ENCODE data around the gene ALG1L2. TPM values are rescaled to one million over a fixed set of nuclear protein-coding genes. Genes with fewer than 3 reads are reported as not detected.
"Not testable (repeated sequence)": the region's sequence is repeated elsewhere in the genome, so short reads cannot be mapped to it uniquely, and the experiment has no call there.

ALG1L2 gene
- total RNA-seq, 1 donor from 2014 or later: 1.9 TPM

DNA sequence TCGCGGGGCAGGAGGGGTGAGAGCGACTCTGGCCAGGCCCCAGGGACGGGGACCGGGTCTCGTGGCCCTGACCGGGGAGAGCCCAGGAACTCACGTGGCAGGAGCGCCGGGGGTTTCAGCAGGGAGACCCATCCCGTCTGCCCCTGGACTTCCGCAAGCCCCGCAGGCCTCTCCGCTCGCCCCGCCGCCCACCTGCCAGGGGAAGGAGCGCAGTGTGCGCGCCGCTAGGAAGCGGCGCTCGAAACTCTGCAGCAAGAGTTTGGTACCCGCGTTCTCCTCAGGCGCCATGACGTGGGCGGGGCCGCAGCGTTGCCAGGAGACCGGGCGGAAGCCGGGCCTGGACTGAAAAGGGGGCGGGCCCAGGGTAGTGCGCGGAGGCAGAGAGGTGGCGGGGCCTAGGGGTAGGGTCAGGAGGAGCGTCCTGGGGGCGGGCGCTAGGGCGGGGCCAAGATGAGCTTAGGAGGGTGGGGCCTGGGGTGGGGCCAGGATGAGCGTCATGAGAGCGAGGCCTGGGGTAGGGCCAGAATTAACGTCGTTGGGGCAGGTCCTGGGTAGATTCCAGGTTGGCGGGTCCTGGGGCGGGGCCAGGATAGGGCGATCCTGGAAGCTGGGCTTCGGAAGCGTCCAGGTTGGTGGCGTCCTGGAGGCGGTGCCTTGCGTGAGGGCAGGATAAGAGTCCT is 29.7 kb downstream of the ALG1L2 start:
- Mint-ChIP-seq H3K4me3 (ENCODE audit: unreplicated experiment) (peak overlapping the region; percentile 96), H3K36me3 (ENCODE audit: unreplicated experiment) (no peaks in the 10 kb centered on the region), H3K27me3 (ENCODE audit: unreplicated experiment) (peaks cover 5% of the 10 kb centered on the region), H3K4me1 (ENCODE audit: low read depth, unreplicated experiment) (peaks cover 14% of the 10 kb centered on the region), H3K27ac (ENCODE audit: unreplicated experiment) (peak overlapping the region; percentile 97), H3K9me3 (ENCODE audit: unreplicated experiment) (peaks cover 10% of the 10 kb centered on the region)
- peak; percentile 99 for DNase-seq
- TF ChIP-seq, protein P1, sequence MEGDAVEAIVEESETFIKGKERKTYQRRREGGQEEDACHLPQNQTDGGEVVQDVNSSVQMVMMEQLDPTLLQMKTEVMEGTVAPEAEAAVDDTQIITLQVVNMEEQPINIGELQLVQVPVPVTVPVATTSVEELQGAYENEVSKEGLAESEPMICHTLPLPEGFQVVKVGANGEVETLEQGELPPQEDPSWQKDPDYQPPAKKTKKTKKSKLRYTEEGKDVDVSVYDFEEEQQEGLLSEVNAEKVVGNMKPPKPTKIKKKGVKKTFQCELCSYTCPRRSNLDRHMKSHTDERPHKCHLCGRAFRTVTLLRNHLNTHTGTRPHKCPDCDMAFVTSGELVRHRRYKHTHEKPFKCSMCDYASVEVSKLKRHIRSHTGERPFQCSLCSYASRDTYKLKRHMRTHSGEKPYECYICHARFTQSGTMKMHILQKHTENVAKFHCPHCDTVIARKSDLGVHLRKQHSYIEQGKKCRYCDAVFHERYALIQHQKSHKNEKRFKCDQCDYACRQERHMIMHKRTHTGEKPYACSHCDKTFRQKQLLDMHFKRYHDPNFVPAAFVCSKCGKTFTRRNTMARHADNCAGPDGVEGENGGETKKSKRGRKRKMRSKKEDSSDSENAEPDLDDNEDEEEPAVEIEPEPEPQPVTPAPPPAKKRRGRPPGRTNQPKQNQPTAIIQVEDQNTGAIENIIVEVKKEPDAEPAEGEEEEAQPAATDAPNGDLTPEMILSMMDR (IDR thresholded peaks at IDR 0.05; ENCODE audit: partially characterized antibody, unreplicated experiment): no peak

DNA sequence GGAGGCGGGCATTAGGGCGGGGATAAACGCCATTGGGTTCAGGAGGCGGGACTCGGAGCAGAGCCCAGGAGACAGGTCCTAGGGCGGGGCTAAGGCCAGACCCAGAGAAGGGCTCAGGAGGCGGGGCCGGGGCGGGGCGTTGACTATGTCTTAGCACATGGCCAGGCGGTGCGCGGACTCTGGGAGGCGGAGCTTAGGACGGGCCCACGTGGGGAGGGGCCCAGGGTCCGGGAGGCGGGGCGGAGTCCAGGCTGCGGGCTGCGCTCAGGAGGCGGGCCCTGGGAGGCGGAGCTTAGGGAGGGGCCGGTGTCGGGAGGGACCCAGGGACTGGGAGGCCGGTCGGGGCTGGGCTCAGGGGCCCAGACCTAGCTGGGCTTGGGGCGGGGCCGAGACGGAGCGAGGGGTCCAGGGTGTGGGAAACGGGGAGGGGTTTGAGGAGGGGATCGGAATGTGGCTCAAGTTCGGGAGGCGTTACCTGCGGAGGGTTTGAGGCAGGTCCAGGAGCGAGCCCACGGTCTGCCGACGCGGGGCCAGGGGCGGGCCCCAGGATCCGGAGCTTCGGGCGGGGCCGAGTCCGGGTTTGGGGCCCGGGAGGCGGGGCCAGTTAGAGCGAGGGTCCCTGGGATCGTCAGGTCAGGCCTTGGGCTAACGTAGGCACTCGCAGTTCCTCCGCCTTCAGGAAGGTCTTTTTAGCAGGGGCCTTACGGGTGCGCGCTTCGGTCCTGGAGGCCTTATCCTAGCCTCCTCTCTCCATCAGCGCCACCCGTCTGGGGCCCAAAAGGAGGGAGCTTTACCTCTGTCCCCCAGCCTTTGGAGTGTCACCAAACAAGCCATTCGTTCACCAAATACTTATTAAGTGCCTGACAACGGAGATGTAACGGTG is 30.5 kb downstream of the ALG1L2 start:
- peak; percentile 99 for DNase-seq
- peak overlapping the region; percentile 96 for H3K4me3 Mint-ChIP-seq (ENCODE audit: unreplicated experiment)
- H3K27ac Mint-ChIP-seq (ENCODE audit: unreplicated experiment): peak overlapping the region; percentile 93
- peaks cover 14% of the 10 kb centered on the region for H3K4me1 Mint-ChIP-seq (ENCODE audit: low read depth, unreplicated experiment)
- not testable (repeated sequence) for H3K36me3 Mint-ChIP-seq (ENCODE audit: unreplicated experiment); H3K9me3 Mint-ChIP-seq (ENCODE audit: unreplicated experiment); H3K27me3 Mint-ChIP-seq (ENCODE audit: unreplicated experiment)

DNA sequence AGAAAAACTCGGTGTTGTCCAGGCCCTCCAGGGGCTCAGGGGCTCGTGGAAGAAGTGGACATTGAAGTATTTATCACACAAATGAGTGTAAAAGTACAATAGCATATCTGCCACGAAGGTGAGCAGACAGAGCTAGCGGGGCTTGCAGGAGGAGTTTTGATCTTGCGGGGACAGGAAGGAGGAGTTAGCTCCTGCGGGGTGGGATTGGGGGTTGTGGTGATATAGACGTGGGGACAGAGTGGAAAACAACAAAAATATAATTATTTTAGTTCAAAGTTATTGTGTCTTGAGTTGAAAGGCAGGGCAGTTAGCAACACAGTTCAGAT is 31.1 kb downstream of the ALG1L2 start:
- DNase-seq; H3K27me3 Mint-ChIP-seq (ENCODE audit: unreplicated experiment): not testable (repeated sequence)
- H3K4me1 Mint-ChIP-seq (ENCODE audit: low read depth, unreplicated experiment): peaks cover 12% of the 10 kb centered on the region

DNA sequence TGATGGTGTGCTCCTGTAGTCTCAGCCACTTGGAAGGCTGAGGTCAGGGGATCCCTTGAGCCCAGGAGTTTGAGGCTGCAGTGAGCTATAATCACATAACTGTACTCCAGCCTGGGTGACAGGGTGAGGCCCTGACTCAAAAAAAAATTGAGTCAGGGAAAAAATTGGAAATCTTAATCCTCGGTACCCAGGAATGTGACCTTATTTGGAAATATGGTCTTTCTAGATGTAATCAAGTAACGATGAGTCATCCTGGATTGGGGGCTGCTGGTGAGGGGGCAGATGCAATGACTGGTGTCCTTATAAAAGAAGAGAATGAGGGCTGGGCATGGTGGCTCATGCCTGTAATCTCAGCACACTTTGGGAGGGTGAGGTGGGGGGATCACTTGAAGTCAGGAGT is 33.8 kb downstream of the ALG1L2 start:
- not testable (repeated sequence) for H3K4me1 Mint-ChIP-seq (ENCODE audit: low read depth, unreplicated experiment)

More for the DNA sequence above, 31.1 kb downstream of the ALG1L2 start:
- not testable (repeated sequence) for H3K36me3 Mint-ChIP-seq (ENCODE audit: unreplicated experiment); H3K9me3 Mint-ChIP-seq (ENCODE audit: unreplicated experiment)
- Mint-ChIP-seq H3K27ac (ENCODE audit: unreplicated experiment) (peak overlapping the region; percentile 93), H3K4me3 (ENCODE audit: unreplicated experiment) (peak overlapping the region; percentile 93)

DNA sequence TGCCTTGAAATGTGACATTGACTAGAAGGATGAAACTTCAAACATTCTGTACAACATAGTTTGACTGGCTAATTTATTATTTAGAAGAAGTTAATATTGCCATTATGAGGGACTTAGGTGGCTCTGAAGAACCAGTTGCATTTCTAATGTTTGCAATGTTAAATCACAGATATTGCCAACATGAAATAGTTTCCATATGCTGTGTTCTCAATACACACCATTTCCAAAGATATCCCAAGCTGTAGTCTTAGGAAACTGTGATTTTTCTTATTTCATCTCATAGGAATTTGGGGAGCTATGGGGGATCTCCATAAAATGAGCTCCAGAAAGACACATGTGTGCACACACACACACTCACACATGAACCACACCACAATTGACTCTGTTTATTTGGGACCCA is 36.3 kb downstream of the ALG1L2 start:
- DNase-seq: no peak
- no peaks in the 10 kb centered on the region for H3K27me3 Mint-ChIP-seq (ENCODE audit: unreplicated experiment)
- H3K9me3 Mint-ChIP-seq (ENCODE audit: unreplicated experiment): no peaks in the 10 kb centered on the region
- H3K4me3 Mint-ChIP-seq (ENCODE audit: unreplicated experiment): no peak overlapping the region
- no peaks in the 10 kb centered on the region for H3K36me3 Mint-ChIP-seq (ENCODE audit: unreplicated experiment)
- H3K4me1 Mint-ChIP-seq (ENCODE audit: low read depth, unreplicated experiment): no peaks in the 10 kb centered on the region
- no peak overlapping the region for H3K27ac Mint-ChIP-seq (ENCODE audit: unreplicated experiment)
- TF ChIP-seq, protein P1 (IDR thresholded peaks at IDR 0.05; ENCODE audit: partially characterized antibody, unreplicated experiment): no peak

More for the DNA sequence above, 33.8 kb downstream of the ALG1L2 start:
- not testable (repeated sequence) for H3K27me3 Mint-ChIP-seq (ENCODE audit: unreplicated experiment); H3K4me3 Mint-ChIP-seq (ENCODE audit: unreplicated experiment); H3K36me3 Mint-ChIP-seq (ENCODE audit: unreplicated experiment); H3K9me3 Mint-ChIP-seq (ENCODE audit: unreplicated experiment); DNase-seq; H3K27ac Mint-ChIP-seq (ENCODE audit: unreplicated experiment)

DNA sequence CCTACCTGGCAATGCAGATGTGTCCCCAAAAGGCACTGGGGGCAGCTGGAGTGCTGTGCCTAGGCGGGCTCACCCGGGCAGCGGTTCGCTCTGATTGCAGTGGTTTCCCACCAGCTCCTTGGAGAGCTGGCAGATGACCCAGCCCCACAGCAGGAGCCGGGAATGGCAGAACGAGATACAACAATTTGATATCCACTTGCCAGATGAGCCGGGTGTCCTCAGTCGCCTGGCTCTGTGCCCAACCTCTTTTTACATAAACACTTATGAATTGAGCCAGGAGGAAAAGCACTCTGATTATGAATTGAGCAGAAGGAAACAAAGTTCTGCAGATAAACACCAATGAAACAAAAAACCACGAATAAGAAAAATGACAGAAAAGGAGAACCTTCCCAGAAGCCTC is 38.2 kb downstream of the ALG1L2 start:
- not testable (repeated sequence) for H3K27ac Mint-ChIP-seq (ENCODE audit: unreplicated experiment); H3K4me1 Mint-ChIP-seq (ENCODE audit: low read depth, unreplicated experiment); H3K9me3 Mint-ChIP-seq (ENCODE audit: unreplicated experiment); H3K27me3 Mint-ChIP-seq (ENCODE audit: unreplicated experiment); H3K4me3 Mint-ChIP-seq (ENCODE audit: unreplicated experiment); H3K36me3 Mint-ChIP-seq (ENCODE audit: unreplicated experiment); DNase-seq

DNA sequence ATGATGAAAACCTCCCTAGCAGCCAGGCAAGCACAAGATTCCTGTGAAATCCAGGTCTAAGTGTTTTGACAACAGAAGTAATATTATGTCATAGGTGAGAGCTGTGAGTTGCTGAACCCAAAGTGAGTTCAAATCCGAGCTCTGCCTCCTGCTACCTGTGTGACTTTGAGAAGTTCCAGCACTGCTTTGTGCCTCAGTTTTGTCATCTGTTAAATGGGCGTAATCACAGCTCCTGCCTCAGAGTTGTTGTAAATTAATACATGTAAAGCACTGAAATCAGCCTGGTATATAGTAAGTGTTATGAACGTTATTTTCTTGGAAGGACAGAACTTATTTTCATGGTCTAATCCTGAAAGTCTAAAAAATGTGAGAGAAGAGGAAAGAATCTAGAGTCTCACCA is 38.7 kb downstream of the ALG1L2 start:
- H3K4me1 Mint-ChIP-seq (ENCODE audit: low read depth, unreplicated experiment); DNase-seq; H3K36me3 Mint-ChIP-seq (ENCODE audit: unreplicated experiment); H3K27ac Mint-ChIP-seq (ENCODE audit: unreplicated experiment); H3K9me3 Mint-ChIP-seq (ENCODE audit: unreplicated experiment); H3K27me3 Mint-ChIP-seq (ENCODE audit: unreplicated experiment); H3K4me3 Mint-ChIP-seq (ENCODE audit: unreplicated experiment): not testable (repeated sequence)

DNA sequence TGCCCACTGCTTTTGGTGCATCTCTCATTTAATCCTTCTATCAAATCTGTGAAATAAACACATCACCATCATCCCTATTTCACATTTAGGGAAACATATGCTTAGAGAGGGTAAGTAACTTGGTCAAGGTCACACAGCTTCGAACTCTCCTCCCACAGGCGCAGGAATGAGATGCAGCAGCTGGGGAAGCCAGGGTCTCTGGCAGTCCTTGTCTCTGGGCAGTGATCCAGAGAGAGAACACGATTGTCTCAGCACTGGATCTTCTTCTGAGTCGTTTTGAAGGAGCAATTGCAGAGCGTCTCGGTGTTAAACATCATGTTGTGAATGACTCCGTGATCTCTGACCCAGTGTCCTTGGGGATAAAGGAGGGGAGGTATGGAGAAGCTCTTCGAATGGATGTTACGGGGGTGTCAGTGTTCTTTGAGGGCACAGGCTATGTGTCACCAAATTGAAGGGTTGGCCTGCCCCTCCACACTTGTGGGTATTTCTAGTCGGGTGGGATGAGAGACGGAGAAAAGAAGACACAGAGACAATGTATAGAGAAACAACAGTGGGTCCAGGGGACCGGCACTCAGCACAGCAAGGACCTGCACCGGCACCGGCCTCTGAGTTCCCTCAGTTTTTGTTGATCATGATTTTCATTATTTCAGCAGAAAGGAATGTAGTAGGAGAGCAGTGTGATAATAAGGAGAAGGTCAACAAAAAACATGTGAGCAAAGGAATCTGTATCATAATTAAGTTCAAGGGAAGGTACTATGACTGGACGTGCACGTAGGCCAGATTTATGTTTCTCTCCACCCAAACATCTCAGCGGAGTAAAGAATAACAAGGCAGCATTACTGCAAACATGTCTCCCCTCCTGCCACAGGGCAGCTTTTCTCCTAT is 41.5 kb downstream of the ALG1L2 start:
- H3K4me3 Mint-ChIP-seq (ENCODE audit: unreplicated experiment); H3K4me1 Mint-ChIP-seq (ENCODE audit: low read depth, unreplicated experiment); H3K36me3 Mint-ChIP-seq (ENCODE audit: unreplicated experiment); H3K27me3 Mint-ChIP-seq (ENCODE audit: unreplicated experiment); H3K27ac Mint-ChIP-seq (ENCODE audit: unreplicated experiment); DNase-seq; H3K9me3 Mint-ChIP-seq (ENCODE audit: unreplicated experiment): not testable (repeated sequence)

DNA sequence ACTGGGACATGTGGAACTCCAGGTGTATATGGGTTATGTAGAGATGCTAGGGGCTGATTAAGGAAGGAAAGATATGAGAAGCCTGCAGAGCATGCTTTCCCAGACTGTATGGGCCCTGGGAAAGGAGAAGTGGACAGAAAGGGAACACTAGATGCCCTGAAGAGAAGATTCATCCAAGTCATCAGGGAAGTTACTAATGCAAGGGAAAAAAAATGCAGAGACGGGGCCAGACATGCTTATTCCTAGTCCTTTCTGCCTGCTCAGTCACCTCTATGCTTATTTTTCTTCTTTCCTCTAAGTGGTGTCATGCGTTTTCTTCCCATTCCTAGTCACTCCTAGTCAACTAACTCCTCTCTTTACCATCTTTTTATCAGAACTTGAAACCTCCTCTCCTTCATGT is 43.8 kb downstream of the ALG1L2 start:
- not testable (repeated sequence) for H3K27ac Mint-ChIP-seq (ENCODE audit: unreplicated experiment); DNase-seq; H3K9me3 Mint-ChIP-seq (ENCODE audit: unreplicated experiment); H3K36me3 Mint-ChIP-seq (ENCODE audit: unreplicated experiment); H3K27me3 Mint-ChIP-seq (ENCODE audit: unreplicated experiment); H3K4me3 Mint-ChIP-seq (ENCODE audit: unreplicated experiment); H3K4me1 Mint-ChIP-seq (ENCODE audit: low read depth, unreplicated experiment)

DNA sequence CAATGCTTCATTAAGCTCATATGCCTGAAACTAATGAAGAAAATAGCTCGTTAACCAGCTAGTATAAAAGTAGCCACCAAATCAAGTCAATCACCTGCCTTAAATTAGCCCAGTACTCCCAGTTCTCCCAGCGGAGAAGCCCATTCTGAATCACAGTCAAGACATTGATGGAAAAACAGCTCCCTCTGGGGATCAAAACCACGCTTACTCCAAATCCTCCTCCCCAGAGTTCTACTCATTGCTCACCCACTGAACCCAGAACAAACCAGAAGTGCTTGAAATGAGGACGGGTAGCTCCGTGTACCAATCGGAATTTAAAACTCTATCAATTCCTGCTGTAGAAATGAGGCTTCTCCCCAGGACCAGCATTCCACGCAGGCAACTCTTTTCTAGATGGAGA is 54.7 kb downstream of the ALG1L2 start:
- not testable (repeated sequence) for H3K27me3 Mint-ChIP-seq (ENCODE audit: unreplicated experiment)

More for the DNA sequence above, 54.7 kb downstream of the ALG1L2 start:
- H3K4me1 Mint-ChIP-seq (ENCODE audit: low read depth, unreplicated experiment); DNase-seq; H3K9me3 Mint-ChIP-seq (ENCODE audit: unreplicated experiment); H3K4me3 Mint-ChIP-seq (ENCODE audit: unreplicated experiment); H3K36me3 Mint-ChIP-seq (ENCODE audit: unreplicated experiment); H3K27ac Mint-ChIP-seq (ENCODE audit: unreplicated experiment): not testable (repeated sequence)

All from glutamatergic neuron (in vitro differentiated cells).